Endothelial cell of umbilical vein (primary cell): ENCODE measurements around the gene FOXP1. TPM values are rescaled to one million over a fixed set of nuclear protein-coding genes. Genes with fewer than 3 reads are reported as not detected.

ENCODE experiments used
- BruUV-seq: library from RNA; stranded (reverse); fragments of 400-500 nt; replicated peaks from 2 replicates; lab custom pipeline; 2021; lab: Mats Ljungman, UMichigan
- CTCF ChIA-PET: fragments of 300-600, 350-600 bp; sonication (Branson Sonifier 250); formaldehyde crosslinking; loops from one replicate; lab custom pipeline; 2021; ENCODE audit warnings: antibody characterized with exemption, inconsistent platforms; lab: Charles Lee
- POLR2A ChIA-PET: fragments of 300-600, 350-600 bp; sonication (Branson Sonifier 250); formaldehyde crosslinking; loops from one replicate; lab custom pipeline; 2021; ENCODE audit warnings: antibody characterized with exemption, inconsistent platforms; lab: Charles Lee
- DNase-seq: peaks from one replicate; pipeline ENCODE4 v3.0.0-alpha.2; 2011; ENCODE audit warnings: low read depth, low spot score
- FAIRE-seq: peaks from 2 replicates; lab custom pipeline; 2011; peaks lifted over from hg19 to GRCh38; lab: Jason Lieb, UNC
- H2AFZ ChIP-seq: 2 replicates; pipeline ENCODE4 v1.6.0; 2012; ENCODE audit warnings: low read depth, low read length, control low read depth, inconsistent platforms
- H3K27ac ChIP-seq: 2 replicates; pipeline ENCODE4 v1.5.1; 2011; ENCODE audit warnings: low read depth, mild to moderate bottlenecking, control low read depth, low read length, moderate library complexity; ENCODE audit not compliant: insufficient read depth
- H3K27me3 ChIP-seq, 2 experiments: 2 replicates each; pipeline versions ENCODE4 v1.6.0 to v1.6.1; 2011; ENCODE audit warnings: low read length in 2 of 2, mixed read lengths in 1 of 2; ENCODE audit not compliant: control insufficient read depth in 2 of 2, insufficient read depth in 2 of 2
- H3K36me3 ChIP-seq, 2 experiments: 2 replicates in 1 of 2; 3 replicates in 1 of 2; pipeline ENCODE4 v1.5.1; 2011; ENCODE audit warnings: low read length in 2 of 2, mild to moderate bottlenecking in 1 of 2, moderate library complexity in 1 of 2; ENCODE audit not compliant: control insufficient read depth in 2 of 2, insufficient read depth in 2 of 2; ENCODE audit errors: extremely low read depth in 1 of 2
- H3K4me1 ChIP-seq: 3 replicates; pipeline ENCODE4 v1.5.1; 2011; ENCODE audit warnings: mild to moderate bottlenecking, low read length; ENCODE audit not compliant: control insufficient read depth, insufficient read depth; ENCODE audit errors: extremely low read depth
- H3K4me2 ChIP-seq: 2 replicates; pipeline ENCODE4 v1.6.1; 2011; ENCODE audit warnings: low read length, control low read depth, mixed read lengths; ENCODE audit not compliant: insufficient read depth
- H3K4me3 ChIP-seq, 3 experiments: fragments of 200-600 bp in 1 of 3; sonication (generic), shearing (Covaris generic) in 1 of 3; replicated peaks in 1 of 3; 2 replicates each; pipeline ENCODE4 v1.5.1; 2011 to 2016; ENCODE audit warnings: control low read depth in 3 of 3, low read length in 3 of 3, mild to moderate bottlenecking in 2 of 3, inconsistent platforms in 1 of 3, low read depth in 1 of 3, moderate library complexity in 1 of 3; ENCODE audit not compliant: insufficient read depth in 1 of 3
- H3K79me2 ChIP-seq: 2 replicates; pipeline ENCODE4 v1.6.0; 2012; ENCODE audit warnings: low read length, inconsistent platforms; ENCODE audit not compliant: control insufficient read depth, insufficient read depth
- H3K9ac ChIP-seq: replicated peaks from 2 replicates; pipeline ENCODE3; 2011; ENCODE audit warnings: low read length, control low read depth; ENCODE audit not compliant: insufficient read depth; ENCODE audit errors: extremely low read depth
- H3K9me1 ChIP-seq: replicated peaks from 3 replicates; pipeline ENCODE4 v1.6.0; 2011; ENCODE audit warnings: mild to moderate bottlenecking, low read length; ENCODE audit not compliant: control insufficient read depth, insufficient read depth; ENCODE audit errors: extremely low read depth
- H3K9me3 ChIP-seq: replicated peaks from 2 replicates; pipeline ENCODE4 v1.5.1; 2012; ENCODE audit warnings: low read length, inconsistent platforms; ENCODE audit not compliant: control insufficient read depth, insufficient read depth
- H4K20me1 ChIP-seq: replicated peaks from 2 replicates; pipeline ENCODE3; 2011; ENCODE audit warnings: mild to moderate bottlenecking, low read length; ENCODE audit not compliant: control insufficient read depth, insufficient read depth; ENCODE audit errors: extremely low read depth
- EZH2 ChIP-seq: IDR thresholded peaks from 2 replicates; pipeline ENCODE4 v1.6.1; 2012; ENCODE audit warnings: borderline replicate concordance, low read depth, mild to moderate bottlenecking, moderate library complexity, low read length, inconsistent platforms; ENCODE audit not compliant: severe bottlenecking
- JUN ChIP-seq: IDR thresholded peaks from 2 replicates; pipeline ENCODE4 v1.6.1; 2011; ENCODE audit warnings: borderline replicate concordance, low read depth; ENCODE audit not compliant: insufficient read length, insufficient read depth
- MYC ChIP-seq: IDR thresholded peaks from one replicate; pipeline ENCODE4 v1.6.1; 2011; ENCODE audit warnings: mild to moderate bottlenecking, low read depth, low read length
- POLR2A ChIP-seq: IDR thresholded peaks from 2 replicates; pipeline ENCODE4 v1.6.1; 2012; ENCODE audit warnings: low read depth, mild to moderate bottlenecking, control low read depth, low read length
- dilution Hi-C: fragments of 300-500 bp; cut with MboI; formaldehyde crosslinking; loops from one replicate; pipeline ENCODE4 v1.15.0; 2019; ENCODE audit warnings: low sequenced_read_pairs; ENCODE audit not compliant: extremely low pct_ligation_motif_present
- intact Hi-C: fragments of 100-400 bp; cut with micrococcal nuclease; formaldehyde crosslinking; loops from one replicate; pipeline ENCODE4 v1.10.0; 2022
- polyA plus RNA-seq, 4 experiments: library from polyadenylated mRNA; depleted of rRNA in 3 of 4; stranded (reverse) in 3 of 4; unstranded in 1 of 4; fragments of >200 nt; gene quantifications; 2 replicates each; pipeline versions ENCODE4 v1.2.1 to v1.2.3, GENCODE V29; 2011 to 2012; ENCODE audit warnings: missing spikeins in 1 of 4
- total RNA-seq: library from RNA; stranded (reverse); gene quantifications from 2 replicates; pipeline ENCODE4 v1.2.3, GENCODE V29; 2021
- TF ChIP-seq, protein P1 (sequence below): IDR thresholded peaks from 2 replicates; pipeline ENCODE4 v1.6.1; 2011; ENCODE audit not compliant: insufficient read depth, insufficient read length

FOXP1 gene
- total and polyA plus RNA-seq, 2 donors (not counting 3 experiments of a cell fraction or from before 2014, with no cell fraction given), result 41.0 to 107 TPM

DNA sequence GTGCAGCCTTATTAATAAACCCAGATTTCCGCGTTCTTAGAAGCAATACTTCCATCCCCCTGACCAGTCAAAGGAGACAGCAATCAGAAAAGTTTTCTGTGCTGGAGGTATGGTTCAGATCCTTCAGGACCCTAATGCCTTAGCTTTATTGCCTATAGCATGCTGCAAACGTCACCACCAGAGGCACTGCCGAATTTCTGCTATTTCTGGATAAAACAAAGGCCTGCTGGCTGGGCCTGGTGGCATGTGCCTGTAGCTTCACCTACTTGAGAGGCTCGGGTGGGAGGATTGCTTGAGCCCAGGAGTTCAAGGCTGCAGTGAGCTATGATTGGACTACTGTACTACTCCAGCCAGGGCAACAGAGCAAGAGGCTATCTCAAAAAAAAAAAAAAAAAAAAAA lies 407.2 kb downstream of the FOXP1 start:
- H3K27ac ChIP-seq, result no peak overlapping the region
- H3K9ac ChIP-seq, result no peak overlapping the region
- H3K9me3 ChIP-seq, result no peaks in the 10 kb centered on the region
- H3K27me3 ChIP-seq, result no peaks in the 10 kb centered on the region
- DNase-seq (no peak), FAIRE-seq (no peak)
- ChIA-PET POLR2A (no interaction called here), CTCF (interaction anchor here (0.8 kb wide), 1 partner anchor 51 kb away, joined by 3 read pairs; no protein-coding TSS in a partner anchor)
- intact Hi-C loops, result no loop called here
- TF ChIP-seq POLR2A, result no peak
- TF ChIP-seq MYC, result no peak
- H2AFZ ChIP-seq, result no peak overlapping the region
- H3K36me3 ChIP-seq, result no peaks in the 10 kb centered on the region
- no peaks in the 10 kb centered on the region for H4K20me1 ChIP-seq
- BruUV-seq, result no TSS peak
- H3K4me2 ChIP-seq, result no peak overlapping the region
- dilution Hi-C loops, result no loop called here
- H3K4me3 ChIP-seq, result no peak overlapping the region
- H3K79me2 ChIP-seq, result no peaks in the 10 kb centered on the region
- no peaks in the 10 kb centered on the region for H3K9me1 ChIP-seq
- H3K4me1 ChIP-seq, result no peaks in the 10 kb centered on the region

DNA sequence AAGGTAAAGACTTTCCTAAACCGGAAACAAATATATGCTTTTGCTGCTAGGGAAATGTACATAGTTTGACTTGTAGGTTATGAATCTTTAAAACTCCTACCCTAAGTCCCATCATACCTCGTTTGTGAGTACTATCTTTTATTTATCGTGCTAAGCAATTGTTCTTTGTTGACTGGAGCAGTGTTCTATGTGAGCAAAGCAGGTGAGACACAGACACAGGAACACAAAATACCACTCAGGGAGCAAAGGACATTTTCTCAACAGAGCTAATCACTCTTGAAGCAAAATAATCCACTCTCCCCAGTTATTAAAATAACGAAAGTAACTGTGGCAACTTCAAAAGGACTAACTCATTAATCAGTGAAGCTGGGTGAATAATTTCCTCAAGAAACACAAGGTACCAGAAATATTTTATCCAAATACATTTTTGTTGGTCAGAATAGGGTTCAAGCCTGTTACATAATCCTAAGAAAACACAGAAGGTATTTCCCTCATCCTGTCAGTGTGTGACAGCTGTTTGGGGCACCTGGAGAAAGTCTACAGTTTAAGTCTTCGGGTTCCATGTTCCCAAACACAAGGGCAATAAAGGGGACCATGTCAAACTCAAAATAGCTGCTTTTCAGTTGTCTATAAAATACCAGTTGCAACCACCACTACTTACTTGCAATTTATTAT lies 407.7 kb downstream of the FOXP1 start:
- TF ChIP-seq MYC (no peak), POLR2A (no peak), EZH2 (no peak), JUN (no peak)
- TF ChIP-seq, protein P1, sequence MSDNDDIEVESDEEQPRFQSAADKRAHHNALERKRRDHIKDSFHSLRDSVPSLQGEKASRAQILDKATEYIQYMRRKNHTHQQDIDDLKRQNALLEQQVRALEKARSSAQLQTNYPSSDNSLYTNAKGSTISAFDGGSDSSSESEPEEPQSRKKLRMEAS, result no peak
- dilution Hi-C loops (no loop called here), intact Hi-C loops (no loop called here)
- Histone ChIP-seq H3K9me3 (no peaks in the 10 kb centered on the region), H3K27me3 (no peaks in the 10 kb centered on the region), H3K79me2 (no peaks in the 10 kb centered on the region), H3K4me2 (no peak overlapping the region), H3K27ac (no peak overlapping the region), H2AFZ (no peak overlapping the region), H3K9ac (no peak overlapping the region), H4K20me1 (no peaks in the 10 kb centered on the region), H3K4me3 (no peak overlapping the region), H3K4me1 (no peaks in the 10 kb centered on the region), H3K36me3 (no peaks in the 10 kb centered on the region), H3K9me1 (no peaks in the 10 kb centered on the region)
- no peak for DNase-seq
- CTCF ChIA-PET, result interaction anchor here (0.8 kb wide), 1 partner anchor 52 kb away, joined by 3 read pairs; no protein-coding TSS in a partner anchor
- POLR2A ChIA-PET, result no interaction called here
- no peak for FAIRE-seq
- BruUV-seq, result no TSS peak
